Osteocyte (in vitro differentiated cells): ENCODE measurements around the gene ATG101. TPM values are rescaled to one million over a fixed set of nuclear protein-coding genes. Genes with fewer than 3 reads are reported as not detected.

Experiments
- DNase-seq: peaks from one replicate; pipeline ENCODE4 v3.0.0; 2021; ENCODE audit warnings: mixed read lengths; ENCODE audit not compliant: unreplicated experiment; ENCODE audit errors: extremely low spot score
- H3K27ac Mint-ChIP-seq: one replicate; pipeline ENCODE4 v1.8.0; 2021; ENCODE audit warnings: mild to moderate bottlenecking, mixed read lengths; ENCODE audit not compliant: unreplicated experiment
- H3K27me3 Mint-ChIP-seq: one replicate; pipeline ENCODE4 v1.8.0; 2021; ENCODE audit warnings: mixed read lengths; ENCODE audit not compliant: unreplicated experiment
- H3K36me3 Mint-ChIP-seq: one replicate; pipeline ENCODE4 v1.8.0; 2021; ENCODE audit warnings: mixed read lengths; ENCODE audit not compliant: unreplicated experiment
- H3K4me1 Mint-ChIP-seq: one replicate; pipeline ENCODE4 v1.8.0; 2021; ENCODE audit warnings: mixed read lengths; ENCODE audit not compliant: unreplicated experiment
- H3K4me3 Mint-ChIP-seq: one replicate; pipeline ENCODE4 v1.8.0; 2021; ENCODE audit warnings: mild to moderate bottlenecking, moderate library complexity, mixed read lengths; ENCODE audit not compliant: unreplicated experiment
- H3K9me3 Mint-ChIP-seq: one replicate; pipeline ENCODE4 v1.8.0; 2021; ENCODE audit warnings: mixed read lengths; ENCODE audit not compliant: unreplicated experiment
- CTCF ChIP-seq: fragments of 200-600 bp; sonication (generic); IDR thresholded peaks from 2 replicates; pipeline ENCODE4 v1.5.0; 2021; ENCODE audit warnings: antibody characterized with exemption, mild to moderate bottlenecking, moderate library complexity
- long read RNA-seq: library from polyadenylated mRNA; unstranded; transcript quantifications from one replicate; pipeline ENCODE4 v2.0.0, GENCODE V29; 2021
- total RNA-seq: library from RNA; stranded (reverse); gene quantifications from 2 replicates; pipeline ENCODE4 v1.2.1, GENCODE V29; 2021

Gene ATG101
- 41.7 and 46.1 TPM in 2 replicates for total RNA-seq
- long read RNA-seq, transcript ATG101-201 (4 exons, 1,439 nt) = major isoform, 101 of 129 reads
- long read RNA-seq, transcript ATG101-207 (4 exons, 846 nt) = minor isoform, 16 of 129 reads
- long read RNA-seq, partial matches to known transcripts = 5 of 129 reads
- long read RNA-seq, other reads (novel, unspliced or antisense) = 7 of 129 reads

GRCh38 chr12:52069327-52070184 lies at the start of gene ATG101:
Gene ATG101 (plus strand): TSS chr12:52069978. CDS start chr12:52073651, 3,673 bp downstream.
- TF ChIP-seq CTCF = peak; percentile 63
- H3K27me3 Mint-ChIP-seq = no peaks in the 10 kb centered on the region
- H3K27ac Mint-ChIP-seq = peak within 1 kb of the TSS; percentile 99
- no peaks in the 10 kb centered on the region for H3K9me3 Mint-ChIP-seq
- peak within 1 kb of the TSS; percentile 95 for H3K4me3 Mint-ChIP-seq
- peak; percentile 95 for DNase-seq
- peaks cover 49% of the 10 kb centered on the region for H3K4me1 Mint-ChIP-seq
- H3K36me3 Mint-ChIP-seq = peaks cover 9% of the 10 kb centered on the region

GRCh38 chr12:52020539-52021336 lies 49.0 kb upstream of the ATG101 start:
- H3K27ac Mint-ChIP-seq = no peak overlapping the region
- no peak for DNase-seq
- peak; percentile 71 for TF ChIP-seq CTCF
- H3K27me3 Mint-ChIP-seq = no peaks in the 10 kb centered on the region
- H3K4me1 Mint-ChIP-seq = peaks cover 29% of the 10 kb centered on the region
- peak overlapping the region; percentile 18 for H3K4me3 Mint-ChIP-seq
- H3K9me3 Mint-ChIP-seq = no peaks in the 10 kb centered on the region
- no peaks in the 10 kb centered on the region for H3K36me3 Mint-ChIP-seq

GRCh38 chr12:52022841-52023181 lies 47.0 kb upstream of the ATG101 start:
- no peak for DNase-seq
- H3K4me3 Mint-ChIP-seq = peak overlapping the region; percentile 54
- H3K9me3 Mint-ChIP-seq = no peaks in the 10 kb centered on the region
- H3K36me3 Mint-ChIP-seq = no peaks in the 10 kb centered on the region
- H3K4me1 Mint-ChIP-seq = peaks cover 34% of the 10 kb centered on the region
- no peak for TF ChIP-seq CTCF
- H3K27me3 Mint-ChIP-seq = no peaks in the 10 kb centered on the region
- no peak overlapping the region for H3K27ac Mint-ChIP-seq

GRCh38 chr12:52023182-52023975 lies 46.4 kb upstream of the ATG101 start:
- DNase-seq = peak; percentile 94
- H3K27ac Mint-ChIP-seq = no peak overlapping the region
- peak; percentile 95 for TF ChIP-seq CTCF
- H3K36me3 Mint-ChIP-seq = no peaks in the 10 kb centered on the region
- no peaks in the 10 kb centered on the region for H3K27me3 Mint-ChIP-seq
- peaks cover 34% of the 10 kb centered on the region for H3K4me1 Mint-ChIP-seq
- H3K9me3 Mint-ChIP-seq = no peaks in the 10 kb centered on the region
- H3K4me3 Mint-ChIP-seq = peak overlapping the region; percentile 75
